NCI-H1092 treated with DMSO at 0.1 percent for 48 hours (cell line): ENCODE measurements around the gene TMEM131.
"Not testable (repeated sequence)": the region's sequence is repeated elsewhere in the genome, so short reads cannot be mapped to it uniquely, and the experiment has no call there.

Source experiments
- DNase-seq: peaks from one replicate; lab custom pipeline; 2025; lab: John Stamatoyannopoulos, UW

Gene TMEM131

GRCh38 chr2:97723156-97724072 is 272.3 kb downstream of the TMEM131 start:
- DNase-seq, result no peak

GRCh38 chr2:97722227-97722626 is 273.5 kb downstream of the TMEM131 start:
- no peak for DNase-seq

GRCh38 chr2:97720746-97721145 is 275.0 kb downstream of the TMEM131 start:
- DNase-seq, result no peak

- no peak for DNase-seq
Observed at GRCh38 chr2:97719362-97720155, 276.2 kb downstream of the TMEM131 start.

- DNase-seq, result no peak
Observed at GRCh38 chr2:97718942-97719341, 276.8 kb downstream of the TMEM131 start.

GRCh38 chr2:97718051-97718882 is 277.5 kb downstream of the TMEM131 start:
- no peak for DNase-seq

- no peak for DNase-seq
Observed at GRCh38 chr2:97717613-97717995, 278.1 kb downstream of the TMEM131 start.

- no peak for DNase-seq
Observed at GRCh38 chr2:97716695-97717612, 278.8 kb downstream of the TMEM131 start.

GRCh38 chr2:97715951-97716694 is 279.6 kb downstream of the TMEM131 start:
- DNase-seq, result no peak

- no peak for DNase-seq
Observed at GRCh38 chr2:97714950-97715652, 280.6 kb downstream of the TMEM131 start.

GRCh38 chr2:97714084-97714949 is 281.4 kb downstream of the TMEM131 start:
- DNase-seq, result no peak

GRCh38 chr2:97713296-97714083 is 282.3 kb downstream of the TMEM131 start, which contains the start of gene ZAP70:
Gene ZAP70, plus strand, starts transcription at chr2:97713576. Its CDS starts 10,461 bp downstream, at chr2:97724037.
- DNase-seq, result no peak

GRCh38 chr2:97712693-97713295 is 283.0 kb downstream of the TMEM131 start:
- no peak for DNase-seq

GRCh38 chr2:97712175-97712574 is 283.6 kb downstream of the TMEM131 start:
- not testable (repeated sequence) for DNase-seq

- no peak for DNase-seq
Observed at GRCh38 chr2:97711394-97711711, 284.4 kb downstream of the TMEM131 start.

- no peak for DNase-seq
Observed at GRCh38 chr2:97708608-97709007, 287.1 kb downstream of the TMEM131 start.

- no peak for DNase-seq
Observed at GRCh38 chr2:97708048-97708380, 287.7 kb downstream of the TMEM131 start.
